ENCODE results near the gene GZMA.

The GZMA gene

GRCh38 chr5:55154873-55155272 lies 52.4 kb downstream of the GZMA start:
- no peak for TF ChIP-seq CTCF (conservative IDR thresholded peaks at IDR 0.05; ENCODE audit: low read length)
- H3K4me3 ChIP-seq (ENCODE audit: low read length), result no peak overlapping the region

More at GRCh38 chr5:55154873-55155272, 52.4 kb downstream of the GZMA start:
- peak; percentile 62 for DNase-seq (ENCODE audit: low read depth)

Data from AG10803 (cell line).